GM19193 (cell line): ENCODE data around the gene TTC12.

Experiments
- POLR2A ChIP-seq: IDR thresholded peaks from 4 replicates; pipeline ENCODE4 v1.6.1; 2011; ENCODE audit not compliant: insufficient read depth, insufficient read length; ENCODE audit errors: extremely low read depth

TTC12 gene

GRCh38 chr11:113372309-113372708, 57.9 kb downstream of the TTC12 start:
- no peak for TF ChIP-seq POLR2A

- TF ChIP-seq POLR2A = no peak
Observed at GRCh38 chr11:113373306-113373705, 58.9 kb downstream of the TTC12 start.

- TF ChIP-seq POLR2A = no peak
Observed at GRCh38 chr11:113373981-113374560, 59.7 kb downstream of the TTC12 start.

- TF ChIP-seq POLR2A = no peak
Observed at GRCh38 chr11:113375402-113375801, 61.0 kb downstream of the TTC12 start.

- no peak for TF ChIP-seq POLR2A
Observed at GRCh38 chr11:113376156-113376555, 61.8 kb downstream of the TTC12 start.

- TF ChIP-seq POLR2A = no peak
Observed at GRCh38 chr11:113377681-113378412, 63.5 kb downstream of the TTC12 start.

- TF ChIP-seq POLR2A = no peak
Observed at GRCh38 chr11:113378692-113379091, 64.3 kb downstream of the TTC12 start.

GRCh38 chr11:113382121-113382520, 67.7 kb downstream of the TTC12 start:
- TF ChIP-seq POLR2A = no peak

GRCh38 chr11:113384551-113384950, 70.2 kb downstream of the TTC12 start:
- TF ChIP-seq POLR2A = no peak

- no peak for TF ChIP-seq POLR2A
Observed at GRCh38 chr11:113385749-113386148, 71.4 kb downstream of the TTC12 start.

- TF ChIP-seq POLR2A = no peak
Observed at GRCh38 chr11:113386866-113387265, 72.5 kb downstream of the TTC12 start.

- TF ChIP-seq POLR2A = no peak
Observed at GRCh38 chr11:113387605-113388211, 73.3 kb downstream of the TTC12 start, which contains the start of gene ANKK1. ANKK1 (plus strand) TSS chr11:113387779; CDS start chr11:113387885, 106 bp downstream.

- TF ChIP-seq POLR2A = no peak
Observed at GRCh38 chr11:113389272-113389671, 74.9 kb downstream of the TTC12 start.

GRCh38 chr11:113392236-113392921, 78.0 kb downstream of the TTC12 start:
- no peak for TF ChIP-seq POLR2A

- TF ChIP-seq POLR2A = no peak
Observed at GRCh38 chr11:113393501-113393985, 79.2 kb downstream of the TTC12 start.
